GM10248 (cell line): ENCODE measurements around the gene TXNDC15.

Source experiments
- CTCF ChIA-PET: fragments of 300-600 bp; sonication (Branson Sonifier 250); formaldehyde crosslinking; extraction: SDS; loops from one replicate; lab custom pipeline; 2021; ENCODE audit warnings: antibody characterized with exemption; lab: Yijun Ruan, JAX
- POLR2A ChIA-PET: fragments of 350-650 bp; sonication (Branson Sonifier 250); formaldehyde crosslinking; extraction: SDS; loops from one replicate; lab custom pipeline; 2020; ENCODE audit warnings: antibody characterized with exemption; lab: Yijun Ruan, JAX
- DNase-seq: peaks from one replicate; pipeline ENCODE4 v3.0.0; 2012; ENCODE audit errors: extremely low spot score
- CTCF ChIP-seq: IDR thresholded peaks from 2 replicates; pipeline ENCODE4 v1.5.1; 2012; ENCODE audit warnings: mild to moderate bottlenecking, low read depth; ENCODE audit errors: extremely low read depth, missing control alignments, control extremely low read depth

TXNDC15 gene

GRCh38 chr5:134935711-134936602 is 61.8 kb downstream of the TXNDC15 start:
- no peak for TF ChIP-seq CTCF
- ChIA-PET CTCF (interaction anchor here (2.2 kb wide), 1 partner anchor 13 kb away, joined by 5 read pairs; no protein-coding TSS in a partner anchor), POLR2A (no interaction called here)
- no peak for DNase-seq

DNA sequence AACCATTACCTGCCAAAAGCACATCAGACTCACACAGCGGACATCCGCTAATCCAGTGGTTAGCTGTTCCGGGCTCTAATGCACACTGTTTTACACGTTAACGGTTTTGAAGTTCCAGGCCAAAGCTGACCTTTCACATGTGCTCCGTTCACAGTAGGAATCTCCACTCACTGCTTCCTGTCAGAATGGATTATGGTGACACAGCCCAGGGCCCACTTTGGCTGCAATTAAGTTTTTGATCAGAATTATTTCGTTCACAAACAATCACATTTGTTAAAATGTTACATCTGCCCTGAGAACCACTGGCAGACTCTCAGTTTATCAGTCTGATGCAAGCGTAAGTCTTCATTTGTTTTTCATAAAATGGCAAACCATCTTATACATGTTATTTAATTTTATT is 63.4 kb downstream of the TXNDC15 start:
- CTCF ChIA-PET, result interaction anchor here (2.2 kb wide), 1 partner anchor 11 kb away, joined by 5 read pairs; no protein-coding TSS in a partner anchor
- POLR2A ChIA-PET, result no interaction called here
- DNase-seq, result no peak
- no peak for TF ChIP-seq CTCF

- no peak for TF ChIP-seq CTCF
- CTCF ChIA-PET, result interaction anchor here (2.2 kb wide), 1 partner anchor 11 kb away, joined by 5 read pairs; no protein-coding TSS in a partner anchor
- POLR2A ChIA-PET, result no interaction called here
- no peak for DNase-seq
Measured at GRCh38 chr5:134938030-134938429, 63.9 kb downstream of the TXNDC15 start.

- no peak for TF ChIP-seq CTCF
- CTCF ChIA-PET, result interaction anchor here (1.0 to 1.5 kb wide), 2 partner anchors 8 to 10 kb away, joined by 3 read pairs; no protein-coding TSS in a partner anchor
- no peak for DNase-seq
- POLR2A ChIA-PET, result no interaction called here
Measured at GRCh38 chr5:134939500-134939899, 65.3 kb downstream of the TXNDC15 start.

GRCh38 chr5:134943547-134943946 is 69.4 kb downstream of the TXNDC15 start:
- CTCF ChIA-PET, result no interaction called here

GRCh38 chr5:134944630-134945029 is 70.5 kb downstream of the TXNDC15 start:
- TF ChIP-seq CTCF, result no peak
- ChIA-PET CTCF (no interaction called here), POLR2A (no interaction called here)
- DNase-seq, result no peak

More at GRCh38 chr5:134943547-134943946, 69.4 kb downstream of the TXNDC15 start:
- TF ChIP-seq CTCF, result no peak
- DNase-seq, result no peak
- POLR2A ChIA-PET, result no interaction called here
